RWPE2 (cell line): ENCODE results near the gene SYT15.
A peak's percentile ranks its signal among the peaks of the same experiment; 100 is the strongest.
"Not testable (repeated sequence)": the region's sequence is repeated elsewhere in the genome, so short reads cannot be mapped to it uniquely, and the experiment has no call there.

Source experiments
- ATAC-seq: fragments of 200-7000 bp; cut with Tn5 transposase; 3 replicates; pipeline ENCODE4 v1.9.1; 2021; ENCODE audit warnings: low read depth
- DNase-seq: peaks from one replicate; pipeline ENCODE4 v3.0.0-alpha.2; 2020; ENCODE audit warnings: low spot score
- H3K27ac ChIP-seq: fragments of 450-650 bp; 2 replicates; pipeline ENCODE4 v1.5.1; 2017; ENCODE audit warnings: mild to moderate bottlenecking; ENCODE audit not compliant: poor library complexity, severe bottlenecking
- H3K27me3 ChIP-seq: fragments of 250-450 bp; sonication (Bioruptor Pico); 2 replicates; pipeline ENCODE4 v1.5.1; 2021; ENCODE audit warnings: mild to moderate bottlenecking, moderate library complexity; ENCODE audit not compliant: insufficient read depth, poor library complexity, severe bottlenecking
- H3K36me3 ChIP-seq: fragments of 250-450 bp; sonication (Bioruptor Pico); 2 replicates; pipeline ENCODE4 v1.5.1; 2020; ENCODE audit warnings: low read depth, mild to moderate bottlenecking, moderate library complexity
- H3K4me1 ChIP-seq: fragments of 250-450 bp; sonication (Bioruptor Pico); 2 replicates; pipeline ENCODE4 v1.5.1; 2021; ENCODE audit warnings: mild to moderate bottlenecking, moderate library complexity; ENCODE audit not compliant: insufficient read depth, poor library complexity, severe bottlenecking
- H3K4me3 ChIP-seq: fragments of 250-450 bp; sonication (Bioruptor Pico); 2 replicates; pipeline ENCODE4 v1.5.1; 2021; ENCODE audit warnings: mild to moderate bottlenecking, moderate library complexity; ENCODE audit not compliant: severe bottlenecking
- H3K9me3 ChIP-seq: fragments of 250-450 bp; sonication (Bioruptor Pico); 2 replicates; pipeline ENCODE4 v1.5.1; 2021; ENCODE audit warnings: mild to moderate bottlenecking, moderate library complexity; ENCODE audit not compliant: severe bottlenecking
- TF ChIP-seq, protein P1 (sequence below): fragments of 450-650 bp; IDR thresholded peaks from one replicate; pipeline ENCODE4 v1.5.1; 2017; ENCODE audit warnings: mild to moderate bottlenecking, moderate library complexity; ENCODE audit not compliant: poor library complexity, severe bottlenecking

SYT15 gene

DNA sequence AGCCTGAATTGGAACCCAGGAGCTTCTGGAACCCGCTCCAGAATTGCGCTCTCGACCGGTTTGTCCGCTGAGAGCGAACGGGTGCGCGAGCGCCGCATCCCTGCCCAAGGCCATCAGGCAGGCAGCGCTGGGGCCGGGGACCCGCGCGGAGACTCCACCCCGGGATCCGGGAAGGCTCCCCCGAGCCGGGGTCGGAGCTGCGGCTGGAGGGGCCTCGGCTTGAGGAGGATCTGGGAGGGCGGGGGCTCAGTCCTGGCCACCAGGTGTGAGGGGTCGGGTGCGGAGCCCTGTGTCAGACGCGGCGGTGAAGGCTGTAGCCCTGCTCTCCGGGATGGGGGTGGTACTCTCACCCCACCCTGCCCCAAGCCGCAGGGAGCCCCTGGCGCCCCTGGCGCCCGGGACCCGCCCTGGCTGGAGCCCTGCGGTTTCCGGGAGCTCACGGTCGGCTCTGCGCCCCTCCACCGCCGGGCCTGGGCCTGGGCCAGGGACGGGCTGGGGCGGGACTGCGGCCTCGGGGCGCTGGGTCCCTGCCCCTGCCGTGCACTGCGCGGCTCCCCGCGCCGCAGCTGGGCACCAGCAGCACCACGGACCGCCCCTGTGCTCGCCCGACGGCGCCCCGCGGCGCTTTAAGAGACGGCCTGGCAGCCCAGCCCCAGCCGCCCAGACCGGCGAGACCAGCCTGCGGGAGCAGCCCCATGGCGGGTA is at the start of gene SYT15:
Gene SYT15, plus strand, starts transcription at position 655 of the 705 bp plus-strand sequence. Its CDS starts 41 bp downstream, at position 696.
- not testable (repeated sequence) for H3K27ac ChIP-seq, H3K27me3 ChIP-seq, H3K36me3 ChIP-seq, H3K4me1 ChIP-seq, H3K9me3 ChIP-seq, DNase-seq, H3K4me3 ChIP-seq
- peak; percentile 49 for ATAC-seq

DNA sequence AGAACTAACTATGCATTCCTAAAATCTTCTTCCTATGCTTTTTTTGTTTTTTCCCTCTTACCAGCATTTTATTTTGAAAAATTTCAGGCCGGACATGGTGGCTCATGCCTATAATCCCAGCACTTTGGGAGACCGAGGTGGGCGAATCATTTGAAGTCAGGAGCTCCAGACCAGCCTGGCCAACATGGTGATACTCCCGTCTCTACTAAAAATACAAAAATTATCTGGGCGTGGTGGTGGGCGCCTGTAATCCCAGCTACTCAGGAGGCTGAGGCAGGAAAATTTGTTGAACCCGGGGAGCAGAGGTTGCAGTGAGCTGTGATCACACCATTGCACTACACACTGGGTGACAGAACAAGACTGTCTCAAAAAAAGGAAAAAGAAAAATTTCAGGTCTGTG is 49.2 kb upstream of the SYT15 start:
- peaks cover 13% of the 10 kb centered on the region for H3K4me1 ChIP-seq
- not testable (repeated sequence) for H3K4me3 ChIP-seq, H3K27ac ChIP-seq, H3K36me3 ChIP-seq, H3K9me3 ChIP-seq, H3K27me3 ChIP-seq, ATAC-seq
- DNase-seq: peak; percentile 33

DNA sequence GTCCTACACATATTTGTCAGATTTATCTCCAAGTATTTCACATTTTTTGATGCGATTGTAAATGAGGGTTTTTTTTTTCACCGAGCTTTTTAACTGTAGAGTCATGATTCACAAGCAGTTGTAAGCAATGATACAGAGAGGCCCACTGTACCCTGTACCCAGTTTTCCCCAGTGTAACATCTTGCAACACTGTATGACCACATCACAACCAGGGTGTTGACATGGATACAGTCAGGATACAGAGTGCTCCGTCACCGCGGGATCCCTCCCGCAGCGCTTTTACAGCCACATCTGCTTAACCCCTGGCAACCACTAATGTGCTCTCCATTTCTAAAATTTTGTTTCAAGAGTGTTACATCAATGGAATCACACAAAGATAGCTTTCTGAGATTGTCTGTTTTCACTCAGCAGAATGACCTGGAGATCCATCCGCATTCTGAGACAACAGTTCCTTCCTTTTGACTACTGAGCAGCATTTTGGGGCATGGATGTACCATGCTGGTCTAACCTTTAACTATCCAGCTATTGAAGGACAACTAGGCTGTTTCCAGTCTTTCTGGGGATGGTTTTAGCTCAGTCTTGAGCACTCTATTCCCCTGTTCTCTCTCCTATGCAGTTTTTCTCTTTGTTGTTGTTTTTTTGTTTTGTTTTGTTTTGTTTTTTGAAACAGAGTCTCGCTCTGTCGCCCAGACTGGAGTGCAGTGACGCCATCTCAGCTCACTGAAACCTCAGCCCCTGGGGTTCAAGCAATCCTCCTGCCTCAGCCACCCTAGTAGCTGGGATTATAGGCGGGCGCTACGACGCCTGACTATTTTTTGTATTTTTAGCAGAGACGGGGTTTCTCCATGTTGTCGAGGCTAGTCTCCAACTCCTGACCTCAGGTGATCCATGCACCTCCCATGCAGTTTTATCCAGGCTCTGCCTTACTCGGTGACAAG is 48.4 kb upstream of the SYT15 start:
- DNase-seq (peak; percentile 38), ATAC-seq (no peak)
- H3K4me3 ChIP-seq: no peak overlapping the region
- no peaks in the 10 kb centered on the region for H3K27me3 ChIP-seq
- H3K4me1 ChIP-seq: peaks cover 5% of the 10 kb centered on the region
- H3K9me3 ChIP-seq: no peaks in the 10 kb centered on the region
- TF ChIP-seq, protein P1, sequence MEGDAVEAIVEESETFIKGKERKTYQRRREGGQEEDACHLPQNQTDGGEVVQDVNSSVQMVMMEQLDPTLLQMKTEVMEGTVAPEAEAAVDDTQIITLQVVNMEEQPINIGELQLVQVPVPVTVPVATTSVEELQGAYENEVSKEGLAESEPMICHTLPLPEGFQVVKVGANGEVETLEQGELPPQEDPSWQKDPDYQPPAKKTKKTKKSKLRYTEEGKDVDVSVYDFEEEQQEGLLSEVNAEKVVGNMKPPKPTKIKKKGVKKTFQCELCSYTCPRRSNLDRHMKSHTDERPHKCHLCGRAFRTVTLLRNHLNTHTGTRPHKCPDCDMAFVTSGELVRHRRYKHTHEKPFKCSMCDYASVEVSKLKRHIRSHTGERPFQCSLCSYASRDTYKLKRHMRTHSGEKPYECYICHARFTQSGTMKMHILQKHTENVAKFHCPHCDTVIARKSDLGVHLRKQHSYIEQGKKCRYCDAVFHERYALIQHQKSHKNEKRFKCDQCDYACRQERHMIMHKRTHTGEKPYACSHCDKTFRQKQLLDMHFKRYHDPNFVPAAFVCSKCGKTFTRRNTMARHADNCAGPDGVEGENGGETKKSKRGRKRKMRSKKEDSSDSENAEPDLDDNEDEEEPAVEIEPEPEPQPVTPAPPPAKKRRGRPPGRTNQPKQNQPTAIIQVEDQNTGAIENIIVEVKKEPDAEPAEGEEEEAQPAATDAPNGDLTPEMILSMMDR: no peak
- no peaks in the 10 kb centered on the region for H3K36me3 ChIP-seq
- no peak overlapping the region for H3K27ac ChIP-seq

DNA sequence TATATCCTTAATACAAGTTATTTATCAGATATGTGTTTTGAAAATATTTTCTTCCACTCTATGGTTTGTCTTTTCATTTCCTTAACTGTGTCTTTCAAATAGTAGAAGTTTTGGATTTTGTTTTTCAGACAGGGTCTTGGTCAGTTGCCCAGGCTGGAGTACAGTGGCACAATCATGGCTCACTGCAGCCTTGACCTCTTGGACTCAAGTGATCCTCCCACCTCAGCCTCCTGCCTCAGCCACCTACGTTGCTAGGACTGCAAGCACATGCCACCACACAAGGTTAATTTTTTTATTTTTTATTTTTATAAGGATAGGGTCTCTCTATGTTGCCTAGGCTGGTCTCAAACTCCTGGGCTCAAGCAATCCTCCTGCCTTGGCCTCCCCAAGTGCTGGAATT is 46.7 kb upstream of the SYT15 start:
- H3K9me3 ChIP-seq, H3K4me1 ChIP-seq: not testable (repeated sequence)

DNA sequence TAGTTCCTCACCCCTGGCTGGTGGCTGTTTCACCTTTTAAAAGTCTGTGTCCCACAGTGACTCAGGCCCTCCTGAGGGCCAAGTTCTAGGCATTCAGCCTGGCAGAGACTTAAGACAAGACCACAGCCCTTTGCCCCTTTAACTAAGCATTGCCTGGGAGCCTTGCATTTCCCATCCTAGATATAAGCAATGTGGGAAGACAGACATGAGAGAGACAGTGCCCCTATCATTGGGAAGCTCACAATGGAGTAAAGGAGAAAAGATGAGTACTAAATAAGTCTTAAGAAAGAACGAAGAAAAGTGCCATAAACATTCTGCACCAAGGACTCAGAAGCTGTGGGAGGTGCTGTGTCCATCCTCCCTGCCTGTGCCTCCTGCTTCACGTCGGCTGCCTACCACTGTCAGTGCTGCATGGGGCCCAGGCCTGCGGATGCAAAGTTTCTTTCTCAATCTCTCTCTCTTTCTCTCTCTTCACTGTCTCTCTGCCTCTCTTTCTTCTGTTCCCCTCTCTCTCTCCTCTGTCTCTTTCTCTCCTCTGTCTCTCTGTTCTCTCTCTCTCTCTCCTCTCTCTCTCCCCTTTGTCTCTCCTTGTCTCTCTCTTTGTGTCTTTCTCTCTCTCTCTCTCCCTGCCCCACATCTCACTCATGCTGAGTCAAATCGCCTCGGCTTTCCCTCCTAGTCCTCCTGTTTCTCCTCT is 44.0 kb upstream of the SYT15 start:
- no peaks in the 10 kb centered on the region for H3K27me3 ChIP-seq
- H3K9me3 ChIP-seq: no peaks in the 10 kb centered on the region
- H3K4me3 ChIP-seq: no peak overlapping the region
- H3K36me3 ChIP-seq: no peaks in the 10 kb centered on the region
- ATAC-seq (no peak), DNase-seq (peak; percentile 58)
- no peaks in the 10 kb centered on the region for H3K4me1 ChIP-seq
- TF ChIP-seq, protein P1: no peak
- no peak overlapping the region for H3K27ac ChIP-seq

More for the DNA sequence above, 46.7 kb upstream of the SYT15 start:
- not testable (repeated sequence) for H3K27ac ChIP-seq, H3K36me3 ChIP-seq, H3K27me3 ChIP-seq, ATAC-seq, H3K4me3 ChIP-seq
- peak; percentile 22 for DNase-seq

DNA sequence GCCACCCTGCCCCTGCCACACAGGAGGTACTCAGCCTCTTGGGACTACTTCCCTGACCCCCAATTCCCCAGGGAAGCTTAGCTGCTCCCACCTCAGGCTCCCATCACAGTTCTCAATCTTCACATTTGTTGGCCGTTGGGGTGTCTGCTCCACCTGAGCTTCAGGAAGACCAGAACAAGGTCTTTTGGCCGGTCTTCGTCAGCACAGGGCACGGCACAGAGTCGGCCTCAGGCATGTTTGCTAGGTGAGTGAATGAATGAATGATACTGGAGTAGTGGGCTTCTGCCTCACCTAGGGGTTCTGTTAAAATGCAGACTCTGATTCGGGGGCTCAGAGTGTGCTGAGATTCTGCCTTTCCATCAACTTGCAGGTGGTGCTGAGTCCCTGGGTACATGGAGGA is 42.8 kb upstream of the SYT15 start:
- TF ChIP-seq, protein P1: no peak
- ATAC-seq (no peak), DNase-seq (peak; percentile 54)
- no peak overlapping the region for H3K27ac ChIP-seq
- H3K9me3 ChIP-seq: no peaks in the 10 kb centered on the region
- H3K36me3 ChIP-seq: no peaks in the 10 kb centered on the region
- H3K27me3 ChIP-seq: no peaks in the 10 kb centered on the region
- no peaks in the 10 kb centered on the region for H3K4me1 ChIP-seq
- H3K4me3 ChIP-seq: no peak overlapping the region
